Activated CD4-positive, alpha-beta T cell treated with anti-CD3 and anti-CD28 coated beads for 48 hours (primary cell): ENCODE results near the gene TPSB2.
A peak's percentile ranks its signal among the peaks of the same experiment; 100 is the strongest.
"Not testable (repeated sequence)": the region's sequence is repeated elsewhere in the genome, so short reads cannot be mapped to it uniquely, and the experiment has no call there.

Experiments
- DNase-seq: peaks from one replicate; pipeline ENCODE4 v3.0.0-alpha.2; 2020

TPSB2 gene

DNA sequence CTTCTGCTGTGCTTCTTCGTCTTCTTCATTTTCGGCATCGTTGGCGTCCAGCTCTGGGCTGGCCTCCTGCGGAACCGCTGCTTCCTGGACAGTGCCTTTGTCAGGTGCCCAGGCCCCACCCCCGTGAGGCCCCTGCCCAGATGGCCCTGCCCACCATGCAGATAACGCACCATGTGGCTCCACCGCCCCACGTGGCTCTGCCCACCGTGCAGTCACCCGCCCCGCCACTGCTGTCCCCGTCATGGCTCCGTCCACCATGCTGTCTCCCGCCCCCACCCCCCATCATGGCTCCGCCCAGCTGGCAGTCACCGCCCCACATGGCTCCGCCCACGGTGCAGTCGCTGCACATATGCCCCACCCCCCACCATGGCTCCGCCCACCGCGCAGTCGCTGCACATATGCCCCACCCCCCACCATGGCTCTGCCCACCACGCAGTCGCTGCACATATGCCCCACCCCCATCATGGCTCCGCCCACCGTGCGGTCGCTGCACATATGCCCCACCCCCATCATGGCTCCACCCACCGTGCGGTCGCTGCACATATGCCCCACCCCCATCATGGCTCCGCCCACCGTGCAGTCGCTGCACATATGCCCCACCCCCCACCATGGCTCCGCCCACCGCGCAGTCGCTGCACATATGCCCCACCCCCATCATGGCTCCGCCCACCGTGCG is 31.2 kb downstream of the TPSB2 start:
- peak; percentile 28 for DNase-seq

DNA sequence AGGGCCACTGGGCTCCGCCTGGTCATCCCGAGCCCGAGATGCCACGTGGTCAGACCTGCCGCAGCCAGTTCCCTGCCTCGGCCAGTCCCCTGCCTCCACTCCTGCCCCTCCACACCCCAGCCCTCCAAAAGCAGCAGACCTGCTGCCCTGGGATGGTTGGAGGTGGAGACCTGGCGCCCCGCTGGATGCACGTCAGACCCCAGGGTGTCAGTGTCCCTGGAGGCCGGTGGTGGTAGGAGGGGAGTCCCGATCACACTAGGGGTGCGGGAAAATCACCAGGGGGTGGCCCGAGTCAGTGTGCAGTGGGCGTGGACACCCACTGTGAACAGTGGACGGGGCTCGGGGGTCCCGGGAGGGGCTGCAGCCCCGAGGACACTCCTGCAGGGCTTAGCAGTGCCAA is 31.8 kb downstream of the TPSB2 start:
- no peak for DNase-seq

DNA sequence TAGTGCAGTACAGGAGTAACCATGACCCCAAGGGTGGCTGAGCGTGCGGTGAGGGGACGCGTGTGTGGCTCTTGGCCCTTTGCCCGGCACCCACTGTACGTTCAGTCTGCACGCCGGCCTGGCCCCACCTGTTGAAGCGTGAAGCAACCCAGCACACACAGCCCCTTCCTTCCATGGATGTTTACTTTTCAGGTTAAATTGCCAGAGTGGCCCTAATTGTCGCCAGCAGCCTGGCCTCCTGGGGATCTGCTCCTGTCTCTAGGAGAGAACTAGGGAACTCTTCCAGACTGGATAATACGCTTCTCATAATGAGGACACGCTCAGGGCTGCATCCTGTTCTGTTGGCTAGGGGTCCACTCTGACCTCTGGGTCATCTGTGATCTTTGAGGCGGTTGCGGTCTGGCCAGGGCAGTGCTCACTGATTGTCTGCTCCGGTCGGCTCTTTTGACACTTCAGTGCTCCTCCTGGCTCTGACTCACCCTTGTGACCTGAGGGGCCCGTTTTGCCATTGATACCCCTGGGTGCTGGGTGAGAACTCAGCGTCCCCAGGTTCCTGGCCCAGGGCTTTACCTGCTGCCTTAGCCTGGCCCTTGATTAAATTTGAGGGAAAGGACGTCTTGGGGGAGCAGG is 32.6 kb downstream of the TPSB2 start:
- DNase-seq: no peak

- no peak for DNase-seq
Measured at GRCh38 chr16:1196494-1196893, 33.5 kb downstream of the TPSB2 start.

GRCh38 chr16:1195393-1195666 is 34.7 kb downstream of the TPSB2 start:
- DNase-seq: no peak

- peak; percentile 33 for DNase-seq
Measured at GRCh38 chr16:1194665-1195392, 35.2 kb downstream of the TPSB2 start.

DNA sequence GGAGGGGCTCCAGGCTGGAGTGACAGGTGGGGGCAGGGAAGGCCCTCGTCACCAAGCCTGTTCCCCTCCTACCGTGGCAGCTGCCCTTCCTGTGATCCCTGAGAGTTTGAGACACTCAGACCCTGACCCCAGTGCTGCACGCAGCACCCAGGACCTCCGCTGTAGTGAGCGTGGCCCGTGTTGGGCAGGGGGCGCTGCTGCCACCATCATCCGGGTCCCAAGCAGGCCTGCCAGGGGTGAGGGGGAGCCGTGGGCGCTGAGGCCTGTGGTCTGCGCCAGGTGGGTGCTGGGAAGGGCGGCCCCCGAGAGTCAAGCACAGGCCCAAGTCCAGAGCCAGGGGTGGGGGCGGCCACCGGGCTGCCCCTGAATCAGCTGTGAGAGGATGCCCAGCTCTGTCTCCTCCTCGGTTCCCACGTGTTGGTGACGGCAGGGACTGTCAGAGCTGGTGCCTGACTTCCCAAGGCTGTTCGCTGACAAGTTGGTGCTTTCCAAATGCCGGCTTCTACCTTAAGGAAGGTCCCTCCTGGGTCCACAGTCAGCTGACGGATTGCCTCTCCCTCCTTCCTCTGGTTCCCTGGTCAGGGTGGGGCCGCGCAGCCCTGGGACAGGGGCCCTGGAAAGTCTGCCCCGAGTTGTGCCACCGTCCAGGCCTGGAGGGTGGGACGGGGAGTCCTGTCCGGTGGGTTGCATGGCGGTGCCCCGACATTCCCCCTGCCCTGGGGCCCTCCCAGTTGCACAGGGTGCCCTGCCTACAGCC is 36.0 kb downstream of the TPSB2 start:
- no peak for DNase-seq

- no peak for DNase-seq
Measured at GRCh38 chr16:1193143-1193824, 36.7 kb downstream of the TPSB2 start.

DNA sequence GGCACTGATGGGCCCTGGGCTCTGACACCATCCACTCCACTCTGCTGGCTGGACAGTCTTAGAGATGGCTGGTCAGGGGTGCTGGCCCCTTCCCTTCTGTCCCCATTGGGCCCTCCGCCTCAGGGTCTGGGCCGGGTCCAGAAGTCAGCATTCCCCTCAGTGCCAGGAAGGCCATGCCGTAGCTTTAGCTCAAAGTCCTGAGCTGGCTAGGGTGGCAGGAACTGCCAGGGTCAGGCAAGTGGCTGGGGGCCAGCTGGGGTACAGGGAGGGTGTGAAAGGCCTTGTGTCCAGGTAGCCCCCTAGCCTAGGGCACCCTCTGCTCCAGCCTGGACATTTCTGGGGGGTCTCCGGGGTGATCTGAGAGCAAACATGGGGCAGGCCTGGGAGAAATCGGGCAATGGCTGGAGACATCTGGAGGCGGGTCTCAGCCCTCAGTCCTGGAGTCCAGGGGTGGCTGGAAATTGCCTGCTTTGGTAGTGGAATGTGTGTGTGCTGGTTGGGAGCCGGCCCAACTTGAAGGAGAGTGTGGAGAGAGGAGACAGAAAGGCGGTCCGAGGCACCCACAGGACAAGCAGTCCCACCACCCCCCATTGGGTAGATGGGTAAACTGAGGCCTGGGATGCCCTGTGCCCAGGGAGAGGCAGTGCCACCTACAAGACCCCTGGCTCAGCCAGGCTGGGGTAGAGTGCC is 37.5 kb downstream of the TPSB2 start:
- DNase-seq: no peak

DNA sequence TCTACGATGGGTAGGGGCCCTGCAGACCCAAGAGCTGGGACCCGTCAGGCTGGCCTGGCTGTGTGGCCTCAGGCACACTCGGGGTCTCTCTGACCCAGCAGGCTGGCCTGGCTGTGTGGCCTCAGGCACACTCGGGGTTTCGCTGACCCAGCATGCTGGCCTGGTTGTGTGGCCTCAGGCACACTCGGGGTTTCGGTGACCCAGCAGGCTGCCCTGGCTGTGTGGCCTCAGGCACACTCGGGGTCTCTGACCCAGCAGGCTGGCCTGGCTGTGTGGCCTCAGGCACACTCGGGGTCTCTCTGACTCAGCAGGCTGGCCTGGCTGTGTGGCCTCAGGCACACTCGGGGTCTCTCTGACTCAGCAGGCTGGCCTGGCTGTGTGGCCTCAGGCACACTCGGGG is 39.2 kb downstream of the TPSB2 start:
- DNase-seq: not testable (repeated sequence)

GRCh38 chr16:1189455-1189854 is 40.5 kb downstream of the TPSB2 start:
- DNase-seq: no peak

DNA sequence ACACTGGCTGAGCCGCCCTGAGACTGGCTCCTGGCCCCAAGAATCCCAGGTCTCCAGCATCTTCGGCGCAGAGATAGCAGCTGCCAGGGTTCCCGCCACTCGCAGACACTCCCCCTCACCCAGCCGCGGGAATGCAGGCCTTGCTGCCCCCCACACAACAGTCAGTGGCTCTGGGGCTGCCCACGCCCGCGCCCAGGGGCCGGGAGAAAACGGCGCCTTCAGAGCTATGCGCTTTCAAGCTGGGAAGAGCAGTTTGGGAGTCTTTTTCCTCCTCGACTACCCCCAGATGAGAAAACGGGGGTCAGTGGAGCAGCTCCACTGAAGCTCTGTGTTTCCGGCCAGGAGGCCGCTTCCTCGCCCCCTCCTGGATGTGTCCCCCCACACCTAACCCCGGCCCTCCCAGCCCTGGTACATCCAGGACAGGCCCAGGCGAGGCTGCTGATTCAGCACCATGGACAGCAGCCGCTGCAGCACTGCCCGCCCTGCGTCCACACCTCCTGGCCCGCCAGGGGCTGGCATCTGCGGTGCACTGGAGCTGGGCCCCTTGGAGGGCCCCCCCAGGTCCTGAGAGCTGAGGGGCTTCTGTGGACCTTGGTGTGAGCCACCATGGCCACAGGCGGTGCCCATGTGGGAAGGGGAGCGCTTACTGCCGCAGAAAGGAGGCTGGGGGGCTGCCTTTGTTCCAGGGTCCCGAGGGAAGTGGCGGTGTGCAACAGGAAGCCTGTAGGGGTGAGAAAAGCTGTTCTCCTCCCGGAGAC is 41.4 kb downstream of the TPSB2 start:
- peak; percentile 55 for DNase-seq

DNA sequence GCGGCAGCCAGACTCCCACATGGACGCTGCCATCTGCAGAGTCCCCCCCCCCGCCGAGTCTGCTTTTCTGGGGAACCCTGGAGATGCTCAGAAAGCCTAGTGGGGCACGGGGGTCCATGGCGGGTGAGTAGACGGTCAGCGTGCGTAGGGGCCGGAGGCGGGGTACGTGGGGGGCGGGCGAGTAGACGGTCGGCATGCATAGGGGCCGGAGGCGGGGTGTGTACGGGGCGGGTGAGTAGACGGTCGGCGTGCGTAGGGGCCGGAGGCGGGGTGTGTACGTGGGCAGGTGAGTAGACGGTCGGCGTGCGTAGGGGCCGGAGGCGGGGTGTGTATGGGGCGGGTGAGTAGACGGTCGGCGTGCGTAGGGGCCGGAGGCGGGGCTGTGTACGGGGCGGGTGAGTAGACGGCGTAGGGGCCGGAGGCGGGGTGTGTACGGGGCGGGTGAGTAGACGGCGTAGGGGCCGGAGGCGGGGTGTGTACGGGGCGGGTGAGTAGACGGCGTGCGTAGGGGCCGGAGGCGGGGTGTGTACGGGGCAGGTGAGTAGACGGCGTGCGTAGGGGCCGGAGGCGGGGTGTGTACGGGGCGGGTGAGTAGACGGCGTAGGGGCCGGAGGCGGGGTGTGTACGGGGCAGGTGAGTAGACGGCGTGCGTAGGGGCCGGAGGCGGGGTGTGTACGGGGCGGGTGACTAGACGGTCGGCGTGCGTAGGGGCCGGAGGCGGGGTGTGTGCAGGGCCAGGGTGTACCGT is 44.4 kb downstream of the TPSB2 start:
- not testable (repeated sequence) for DNase-seq

GRCh38 chr16:1184980-1185379 is 45.0 kb downstream of the TPSB2 start:
- no peak for DNase-seq

- DNase-seq: no peak
Measured at GRCh38 chr16:1184156-1184868, 45.7 kb downstream of the TPSB2 start.

GRCh38 chr16:1182950-1183907 is 46.8 kb downstream of the TPSB2 start:
- no peak for DNase-seq

GRCh38 chr16:1182316-1182671 is 47.7 kb downstream of the TPSB2 start:
- no peak for DNase-seq

- DNase-seq: no peak
Measured at GRCh38 chr16:1181404-1182315, 48.3 kb downstream of the TPSB2 start.
